T-helper 9 cell (primary cell): ENCODE measurements around the gene SNAI3.

ENCODE experiments used
- DNase-seq: peaks from one replicate; pipeline ENCODE4 v3.0.0-alpha.2; 2020

SNAI3 gene

GRCh38 chr16:88631920-88632586, 54.3 kb downstream of the SNAI3 start:
- no peak for DNase-seq

- no peak for DNase-seq
These were observed 54.9 kb downstream of the SNAI3 start for GRCh38 chr16:88631384-88631783.

GRCh38 chr16:88630941-88631340, 55.4 kb downstream of the SNAI3 start:
- no peak for DNase-seq

GRCh38 chr16:88630433-88630832, 55.9 kb downstream of the SNAI3 start:
- no peak for DNase-seq

- DNase-seq = no peak
These were observed 56.5 kb downstream of the SNAI3 start for GRCh38 chr16:88629835-88630234.

GRCh38 chr16:88628512-88628974, 57.8 kb downstream of the SNAI3 start:
- no peak for DNase-seq
